Measurements from ENCODE around the gene ROBO1.
"Not testable (repeated sequence)": the region's sequence is repeated elsewhere in the genome, so short reads cannot be mapped to it uniquely, and the experiment has no call there.

ROBO1 gene

GRCh38 chr3:79767905-79768267 lies at the start of gene ROBO1:
Gene ROBO1 (minus strand): TSS chr3:79767998.
- no peak for DNase-seq (ENCODE audit: low spot score)

GRCh38 chr3:79817224-79817623 lies 49.4 kb upstream of the ROBO1 start:
- no peak for DNase-seq (ENCODE audit: low spot score)

GRCh38 chr3:79815478-79815877 lies 47.7 kb upstream of the ROBO1 start:
- DNase-seq (ENCODE audit: low spot score), result no peak

- no peak for DNase-seq (ENCODE audit: low spot score)
These were observed 42.8 kb upstream of the ROBO1 start for GRCh38 chr3:79810581-79810980.

GRCh38 chr3:79810092-79810491 lies 42.3 kb upstream of the ROBO1 start:
- no peak for DNase-seq (ENCODE audit: low spot score)

GRCh38 chr3:79809106-79809505 lies 41.3 kb upstream of the ROBO1 start:
- no peak for DNase-seq (ENCODE audit: low spot score)

- no peak for DNase-seq (ENCODE audit: low spot score)
These were observed 40.7 kb upstream of the ROBO1 start for GRCh38 chr3:79808515-79808914.

- DNase-seq (ENCODE audit: low spot score), result not testable (repeated sequence)
These were observed 22.4 kb upstream of the ROBO1 start for GRCh38 chr3:79790177-79790576.

GRCh38 chr3:79773291-79773690 lies 5.5 kb upstream of the ROBO1 start:
- DNase-seq (ENCODE audit: low spot score), result no peak

- DNase-seq (ENCODE audit: low spot score), result no peak
These were observed 1.4 kb upstream of the ROBO1 start for GRCh38 chr3:79769229-79769628.

GRCh38 chr3:79767194-79767904 lies 449 bp downstream of the ROBO1 start:
- DNase-seq (ENCODE audit: low spot score), result no peak

GRCh38 chr3:79766496-79767193 lies 1.2 kb downstream of the ROBO1 start:
- no peak for DNase-seq (ENCODE audit: low spot score)

- DNase-seq (ENCODE audit: low spot score), result no peak
These were observed 1.9 kb downstream of the ROBO1 start for GRCh38 chr3:79765911-79766310.

- DNase-seq (ENCODE audit: low spot score), result peak; percentile 3
These were observed 6.4 kb downstream of the ROBO1 start for GRCh38 chr3:79761441-79761840.

- DNase-seq (ENCODE audit: low spot score), result no peak
These were observed 16.1 kb downstream of the ROBO1 start for GRCh38 chr3:79751703-79752102.

- no peak for DNase-seq (ENCODE audit: low spot score)
These were observed 30.3 kb downstream of the ROBO1 start for GRCh38 chr3:79737530-79737929.

- no peak for DNase-seq (ENCODE audit: low spot score)
These were observed 38.7 kb downstream of the ROBO1 start for GRCh38 chr3:79729096-79729495.

GRCh38 chr3:79726786-79727185 lies 41.0 kb downstream of the ROBO1 start:
- DNase-seq (ENCODE audit: low spot score), result no peak

- no peak for DNase-seq (ENCODE audit: low spot score)
These were observed 43.6 kb downstream of the ROBO1 start for GRCh38 chr3:79724206-79724605.

- DNase-seq (ENCODE audit: low spot score), result no peak
These were observed 77.7 kb downstream of the ROBO1 start for GRCh38 chr3:79690072-79690471.

- DNase-seq (ENCODE audit: low spot score), result no peak
These were observed 82.7 kb downstream of the ROBO1 start for GRCh38 chr3:79685108-79685507.

GRCh38 chr3:79684041-79684440 lies 83.8 kb downstream of the ROBO1 start:
- DNase-seq (ENCODE audit: low spot score), result no peak

GRCh38 chr3:79672731-79673130 lies 95.1 kb downstream of the ROBO1 start:
- DNase-seq (ENCODE audit: low spot score), result no peak

- no peak for DNase-seq (ENCODE audit: low spot score)
These were observed 95.7 kb downstream of the ROBO1 start for GRCh38 chr3:79672075-79672474.

All from RKO (cell line).